CD4-positive, alpha-beta T cell treated with Interleukin-17A for 1 hour (primary cell): Measurements from ENCODE around the gene IQCE.
"Not testable (repeated sequence)": the region's sequence is repeated elsewhere in the genome, so short reads cannot be mapped to it uniquely, and the experiment has no call there.

Source experiments
- DNase-seq: peaks from one replicate; pipeline ENCODE4 v3.0.0-alpha.2; 2020

The IQCE gene

DNA sequence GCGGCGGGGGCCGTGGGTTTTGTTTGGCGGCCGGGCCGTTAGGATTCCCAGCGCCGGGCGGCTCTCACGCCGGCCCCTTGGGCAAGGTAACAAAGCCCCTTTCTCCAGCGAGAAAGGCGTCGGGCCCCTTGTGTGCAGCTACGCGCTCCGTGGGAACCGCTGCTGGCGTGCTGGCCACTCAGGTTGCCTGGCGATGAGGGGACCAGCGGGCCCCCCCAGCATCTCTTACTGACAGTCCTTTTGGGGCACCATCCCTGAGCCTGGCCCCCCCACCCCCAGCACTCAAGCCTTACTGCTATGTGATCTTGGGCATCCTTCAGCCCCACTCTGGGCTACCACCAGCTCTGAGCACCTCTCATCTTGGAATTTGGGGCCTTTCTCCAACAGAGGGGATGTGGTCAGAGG, 37.4 kb upstream of the IQCE start:
- no peak for DNase-seq

DNA sequence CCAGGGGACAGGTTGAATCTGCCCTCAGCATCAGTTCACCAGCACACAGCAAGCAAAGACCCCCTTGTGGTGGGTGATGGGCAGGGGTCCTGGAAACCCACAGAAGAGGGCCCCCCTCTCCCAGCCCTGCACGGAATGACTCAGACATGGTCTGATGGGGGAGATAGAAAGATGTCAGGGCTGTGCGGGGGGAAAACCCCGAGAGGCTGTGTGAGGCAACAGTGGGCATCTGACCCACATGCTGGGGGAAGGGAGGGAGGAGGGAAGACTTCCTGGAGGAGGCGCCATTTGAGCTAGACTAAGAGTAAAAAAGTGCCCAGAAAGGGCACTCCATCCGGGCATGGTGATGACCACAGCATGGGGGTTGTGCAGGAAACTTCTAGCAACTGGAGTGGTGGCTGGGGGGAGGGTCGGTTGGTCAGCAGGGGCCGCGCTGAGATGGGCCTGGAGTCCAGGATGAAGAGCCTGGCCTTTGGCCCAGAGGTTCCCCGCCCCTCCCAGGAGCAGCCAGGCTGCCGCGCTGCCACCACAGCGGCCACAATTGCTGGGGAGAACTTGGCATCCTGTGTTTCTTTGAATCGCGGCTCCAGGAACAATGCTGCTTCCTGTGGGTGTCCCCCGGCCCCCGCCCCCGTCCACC, 36.7 kb upstream of the IQCE start:
- peak; percentile 83 for DNase-seq

DNA sequence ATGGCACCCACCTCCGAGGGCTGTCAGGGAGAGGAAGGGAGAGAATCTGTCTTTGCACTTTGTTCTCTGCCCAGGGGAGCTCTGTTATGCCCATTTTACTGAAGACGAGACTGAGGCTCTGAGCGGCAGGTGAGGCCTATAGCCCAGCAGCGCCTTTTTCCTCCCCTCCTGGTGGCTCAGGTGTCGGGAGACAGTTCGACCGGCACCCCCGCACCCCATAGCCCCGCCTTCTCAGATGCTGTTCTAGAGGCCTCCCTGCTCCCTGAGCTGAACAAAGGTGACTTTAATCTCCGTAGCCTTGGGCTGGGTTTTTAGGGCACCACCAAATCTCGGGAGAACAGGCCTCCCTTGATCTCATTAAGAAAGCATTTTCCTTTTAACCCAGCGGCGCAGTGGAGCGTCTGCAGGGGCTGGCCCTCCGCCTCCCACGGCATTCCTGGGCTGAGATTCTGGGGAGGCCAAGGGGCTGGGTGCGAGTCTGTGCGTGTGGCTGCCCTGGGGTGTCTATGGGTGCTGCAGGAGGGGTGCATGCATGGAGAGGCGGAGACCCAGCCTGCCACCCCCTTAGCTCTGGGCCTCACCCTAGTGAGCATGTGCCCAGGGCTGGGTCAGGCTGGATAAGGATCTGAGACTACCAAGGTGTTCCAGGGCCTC, 35.9 kb upstream of the IQCE start:
- peak; percentile 34 for DNase-seq

DNA sequence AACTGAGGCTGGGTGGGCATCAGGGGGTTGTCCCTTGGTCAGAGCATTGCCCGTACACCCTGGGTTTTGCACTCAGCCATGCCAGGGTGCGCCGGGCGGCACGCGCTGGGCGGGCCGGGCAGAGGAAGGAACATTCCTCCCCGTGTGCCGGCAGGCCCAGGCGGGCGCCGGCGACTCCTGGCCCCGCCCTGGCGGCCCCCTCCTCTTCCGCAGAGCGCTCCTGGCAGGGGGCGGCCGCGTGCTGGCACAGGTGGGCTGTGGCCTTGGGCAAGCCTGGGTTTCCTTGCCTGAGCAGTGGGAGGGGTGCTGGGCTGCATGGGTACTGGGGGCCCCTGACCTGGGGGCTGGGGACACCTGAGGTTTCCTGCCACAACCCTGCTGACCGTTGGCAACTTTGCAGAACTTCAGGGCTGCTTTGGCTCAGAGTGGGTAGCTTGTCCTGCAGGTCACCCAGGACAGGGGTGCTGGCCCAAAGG, 35.3 kb upstream of the IQCE start:
- DNase-seq = no peak

DNA sequence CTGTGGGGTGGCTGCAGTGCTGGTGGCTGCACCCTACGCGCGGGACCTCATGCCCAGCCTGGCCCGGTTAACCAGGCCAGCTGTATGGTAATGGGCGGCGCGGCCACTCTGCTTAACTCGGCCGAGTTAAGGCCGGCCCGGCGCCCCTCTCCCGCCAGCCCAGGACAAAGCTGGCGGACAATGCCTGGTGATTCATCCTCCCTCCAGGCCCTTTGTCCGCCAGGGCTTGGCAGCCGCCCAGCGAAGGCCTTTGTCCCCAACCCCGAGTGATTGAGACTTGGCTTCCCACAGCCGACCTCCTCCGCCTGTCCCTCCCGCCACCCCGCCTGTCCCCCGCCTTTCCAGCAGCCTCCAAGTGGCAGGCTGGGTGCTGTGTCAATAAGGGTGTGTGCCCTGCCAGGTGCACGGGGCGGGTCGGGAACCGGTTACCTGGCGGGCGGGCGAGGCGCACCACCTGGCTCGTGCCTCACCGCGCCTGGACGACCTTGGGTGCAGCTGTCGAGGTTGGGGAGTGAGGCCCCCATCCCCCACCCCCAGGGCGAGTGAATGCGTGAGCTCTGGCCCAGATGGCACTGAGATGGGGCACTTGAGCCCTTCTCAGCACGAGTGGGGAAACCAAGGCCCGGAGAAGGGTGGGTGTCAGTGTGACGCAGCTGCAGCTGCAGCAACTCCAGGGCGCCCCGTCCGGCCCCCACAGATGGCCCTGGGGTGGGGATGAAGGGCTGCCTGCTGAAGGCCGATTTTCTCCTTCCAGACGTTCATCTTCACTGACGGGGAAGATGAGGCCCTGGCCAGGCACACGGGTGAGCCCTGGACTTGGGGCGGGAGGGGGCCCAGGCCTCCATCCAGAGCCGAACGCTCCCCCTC, 34.6 kb upstream of the IQCE start:
- no peak for DNase-seq

DNA sequence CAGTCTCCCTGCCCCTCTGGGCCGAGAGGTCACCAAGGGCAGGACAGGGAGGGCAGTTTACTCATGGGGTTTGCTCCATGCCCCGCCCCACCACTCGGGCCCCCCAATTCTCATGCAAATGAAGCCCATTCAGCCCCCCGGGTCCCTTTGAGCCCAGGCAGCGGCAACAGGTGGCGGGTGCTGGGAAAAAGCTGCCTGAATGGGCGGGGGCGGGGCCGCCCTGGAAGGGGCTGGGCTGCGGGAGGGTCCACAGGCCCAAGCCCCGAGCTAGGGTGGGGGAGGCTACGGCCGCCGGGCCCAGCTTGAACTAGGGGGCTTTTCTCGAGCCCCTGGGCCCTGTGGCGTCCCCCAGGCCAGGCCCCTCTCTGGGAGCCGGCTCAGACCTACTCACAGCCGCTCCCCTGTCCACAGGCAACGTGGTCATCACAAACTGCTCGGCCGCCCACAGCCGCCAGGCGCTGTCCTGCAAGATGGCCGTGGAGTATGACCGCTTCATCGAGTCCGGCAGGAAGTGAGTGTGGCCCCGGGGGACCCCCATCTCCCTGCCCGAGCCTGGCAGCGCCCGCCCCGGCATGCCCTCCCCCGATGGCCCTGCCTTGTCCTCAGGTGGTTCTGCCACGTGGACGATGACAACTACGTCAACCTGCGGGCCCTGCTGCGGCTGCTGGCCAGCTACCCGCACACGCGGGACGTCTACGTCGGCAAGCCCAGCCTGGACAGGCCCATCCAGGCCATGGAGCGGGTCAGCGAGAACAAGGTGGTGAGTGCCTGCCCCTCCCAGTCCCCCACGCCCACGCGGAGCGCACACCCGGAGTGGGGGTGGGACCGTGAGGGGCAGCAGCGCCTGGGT, 33.7 kb upstream of the IQCE start:
- no peak for DNase-seq

DNA sequence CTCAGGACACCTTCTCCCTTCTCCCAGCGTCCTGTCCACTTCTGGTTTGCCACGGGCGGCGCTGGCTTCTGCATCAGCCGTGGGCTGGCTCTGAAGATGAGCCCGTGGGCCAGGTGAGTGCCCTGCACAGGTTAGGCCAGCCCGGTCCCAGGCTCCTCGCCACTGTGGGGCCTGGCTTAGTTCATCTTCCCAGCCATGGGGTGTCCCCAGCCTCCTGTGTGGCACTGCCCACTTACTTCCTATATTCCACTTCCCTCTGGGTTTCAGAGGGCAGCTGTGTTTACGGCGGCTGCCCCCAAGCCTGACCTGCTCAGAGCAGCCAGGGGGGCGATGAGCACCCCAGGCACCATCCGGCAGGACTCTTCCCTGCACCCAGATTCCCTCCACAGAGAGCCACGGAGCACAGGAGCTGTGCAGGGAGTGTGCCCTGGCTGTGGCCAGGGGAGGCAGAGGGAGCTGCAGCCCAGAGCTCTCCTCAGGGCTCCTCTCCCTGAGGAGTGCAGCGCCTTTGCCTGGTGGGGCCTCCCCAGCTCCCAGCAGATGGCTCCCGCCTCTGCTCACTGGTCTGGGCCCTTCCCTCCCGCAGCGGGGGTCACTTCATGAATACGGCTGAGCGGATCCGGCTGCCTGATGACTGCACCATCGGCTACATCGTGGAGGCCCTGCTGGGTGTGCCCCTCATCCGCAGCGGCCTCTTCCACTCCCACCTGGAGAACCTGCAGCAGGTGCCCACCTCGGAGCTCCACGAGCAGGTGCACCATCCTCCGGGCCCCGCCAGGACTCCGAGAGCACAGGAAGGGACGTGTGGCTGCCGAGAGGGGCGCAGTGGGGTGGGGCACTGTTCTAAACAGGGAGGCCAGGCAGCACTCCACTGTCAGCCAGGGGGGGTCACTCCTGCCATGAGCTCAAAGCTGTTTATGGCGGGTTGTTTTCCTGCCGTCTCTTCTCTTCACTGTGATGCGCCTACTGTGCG, 32.8 kb upstream of the IQCE start:
- DNase-seq = no peak

DNA sequence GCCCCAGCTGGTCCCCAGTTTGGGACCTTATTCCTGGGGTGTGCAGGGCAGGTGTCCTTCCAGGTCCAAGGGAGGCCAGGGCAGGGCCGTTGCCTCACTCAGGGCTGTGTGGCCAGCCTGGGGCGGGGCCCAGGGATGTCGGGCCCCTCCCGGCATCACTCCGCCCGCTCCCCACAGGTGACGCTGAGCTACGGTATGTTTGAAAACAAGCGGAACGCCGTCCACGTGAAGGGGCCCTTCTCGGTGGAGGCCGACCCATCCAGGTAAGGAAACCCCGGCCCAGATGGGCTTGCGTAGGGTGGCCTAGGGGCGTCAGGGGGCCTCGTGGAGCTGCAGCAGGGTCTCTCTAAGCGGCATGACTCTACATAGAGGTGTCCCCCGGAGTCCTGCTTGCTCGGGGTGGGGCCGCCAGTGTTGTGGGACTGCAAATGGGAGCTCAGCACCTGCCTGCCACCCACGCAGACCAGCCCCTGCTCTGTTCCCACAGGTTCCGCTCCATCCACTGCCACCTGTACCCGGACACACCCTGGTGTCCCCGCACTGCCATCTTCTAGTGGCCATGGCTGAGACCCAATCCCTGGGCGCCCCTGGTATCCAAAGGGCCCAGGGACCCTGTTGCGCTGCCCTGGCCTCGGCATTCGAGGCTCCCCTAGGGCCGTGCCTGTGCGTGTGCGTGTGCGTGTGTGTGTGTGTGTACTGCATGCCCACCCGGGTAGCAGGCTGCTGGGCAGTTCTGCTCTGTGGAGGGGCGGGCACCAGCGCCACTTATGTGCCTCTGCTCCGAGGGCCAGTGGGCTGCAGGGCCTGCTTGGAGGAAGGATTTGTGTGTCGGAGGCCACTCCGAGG, 31.9 kb upstream of the IQCE start:
- DNase-seq = no peak

DNA sequence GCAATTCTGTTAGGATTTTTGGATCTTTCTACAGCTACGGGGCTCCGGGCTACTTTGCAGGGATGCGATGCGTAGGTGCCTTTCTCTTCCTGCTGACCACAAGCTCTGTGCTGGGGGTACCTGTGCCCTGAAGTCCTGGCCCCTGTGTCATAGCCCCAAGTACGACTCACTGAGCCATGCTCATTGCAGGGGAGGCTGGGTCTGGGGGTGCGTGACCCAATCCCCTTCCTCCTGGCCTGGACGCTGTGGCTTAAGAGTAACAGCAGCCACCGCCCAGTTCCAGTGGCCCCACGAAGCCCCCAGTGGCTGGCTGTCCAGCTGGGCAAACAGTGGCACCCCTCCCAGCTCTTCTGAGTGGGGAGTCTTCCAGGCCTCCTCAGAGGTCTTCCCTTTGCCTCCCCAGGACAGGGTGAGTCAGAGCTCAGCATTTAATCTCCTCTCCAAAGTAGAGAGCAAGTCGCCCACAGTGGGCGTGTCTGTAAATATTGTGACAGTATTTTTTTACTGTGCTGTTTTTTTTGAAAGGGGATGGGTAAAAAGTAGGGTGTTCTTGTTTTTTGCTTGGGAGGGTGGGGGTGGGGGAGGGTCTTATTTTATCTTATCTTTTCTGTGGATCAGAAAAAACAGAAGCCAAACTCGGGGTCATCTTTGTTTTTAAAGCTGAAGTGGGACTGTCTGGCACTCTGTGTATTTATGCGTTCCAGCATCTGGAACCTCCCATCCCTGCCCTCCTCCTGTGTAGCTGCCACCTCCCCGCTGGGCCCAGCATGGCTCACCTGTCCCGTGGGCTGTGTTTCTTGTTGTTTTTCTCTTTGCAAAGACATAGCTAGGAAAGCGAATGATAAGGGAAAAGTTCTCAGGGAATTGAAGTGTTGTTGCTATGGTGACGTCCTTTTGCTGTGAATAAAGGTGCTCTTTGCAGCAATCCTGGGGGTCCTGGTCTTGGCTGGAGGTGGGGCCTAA, 31.0 kb upstream of the IQCE start:
- peak; percentile 56 for DNase-seq

DNA sequence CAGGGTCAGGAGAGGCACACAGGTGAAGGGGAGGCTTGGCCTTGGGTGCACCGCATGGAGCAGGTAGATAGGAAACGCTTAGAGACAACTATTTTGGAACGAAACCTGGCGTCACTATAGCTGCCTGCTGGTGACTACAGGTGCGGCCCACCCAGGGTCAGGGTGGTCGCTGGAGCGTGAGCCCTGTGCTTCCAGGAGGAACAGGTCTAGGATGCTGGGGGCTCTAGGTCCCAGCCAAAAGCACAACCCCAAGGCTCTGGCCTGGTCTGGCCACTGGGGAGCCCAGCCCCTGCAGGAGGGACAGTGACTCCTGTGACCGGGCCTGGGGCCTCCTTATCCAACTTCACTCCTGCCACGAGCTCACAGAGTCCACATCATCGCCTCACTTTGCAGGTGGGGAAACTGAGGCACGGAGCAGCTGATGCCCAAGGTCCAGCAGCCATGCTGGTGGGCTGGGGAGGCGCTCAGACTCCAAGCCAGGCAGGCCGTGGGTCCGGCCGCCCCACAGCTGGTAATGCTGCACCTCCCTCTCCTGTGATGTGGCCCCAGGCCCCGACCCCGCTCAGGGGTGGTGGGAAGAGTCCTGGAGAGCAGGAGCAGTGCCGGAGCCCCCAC, 30.2 kb upstream of the IQCE start:
- no peak for DNase-seq

DNA sequence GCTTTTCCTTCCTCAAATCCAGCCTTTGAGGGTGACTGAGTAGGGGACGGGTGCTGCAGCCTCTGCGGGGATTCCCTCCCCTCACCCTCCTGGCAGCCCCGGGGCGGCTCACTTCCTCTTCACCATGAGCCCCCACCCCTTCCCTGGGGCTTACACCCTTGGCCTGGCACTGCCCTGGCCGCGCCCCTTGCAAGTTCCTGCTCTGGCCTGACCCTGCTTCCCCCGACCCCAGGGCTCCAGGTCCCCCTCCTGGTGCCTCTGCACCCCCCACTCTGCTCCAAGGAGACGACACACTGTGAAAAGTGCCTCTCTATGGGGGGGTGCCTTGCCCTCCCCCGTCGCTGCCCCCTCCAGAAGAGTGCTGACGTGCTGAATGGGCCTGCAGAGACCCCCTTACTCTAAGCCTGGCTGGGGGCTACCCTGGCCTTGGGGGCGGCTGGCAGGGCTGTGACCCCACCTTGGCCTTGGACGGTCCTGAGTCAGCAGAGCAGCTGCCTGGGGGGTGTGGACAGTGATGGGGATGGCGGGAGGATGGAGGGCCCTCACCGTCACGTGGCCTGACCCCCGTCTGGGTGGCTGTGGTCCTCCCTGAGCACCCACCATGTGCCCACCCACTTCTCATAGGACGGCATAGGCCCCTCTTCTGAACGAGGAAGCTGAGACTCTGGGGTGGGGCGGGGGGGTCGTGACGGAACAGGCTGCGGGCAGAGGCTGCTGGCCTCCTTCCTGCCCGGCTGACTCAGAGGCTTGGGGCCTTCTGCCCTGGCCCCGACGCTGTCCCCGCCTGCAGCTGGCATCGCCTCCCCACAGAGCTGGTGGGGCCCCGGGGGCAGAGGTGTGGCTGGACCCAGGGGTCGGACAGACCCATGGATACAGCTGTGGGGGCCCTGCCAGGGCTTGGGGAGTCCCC, 29.4 kb upstream of the IQCE start:
- DNase-seq = peak; percentile 74

DNA sequence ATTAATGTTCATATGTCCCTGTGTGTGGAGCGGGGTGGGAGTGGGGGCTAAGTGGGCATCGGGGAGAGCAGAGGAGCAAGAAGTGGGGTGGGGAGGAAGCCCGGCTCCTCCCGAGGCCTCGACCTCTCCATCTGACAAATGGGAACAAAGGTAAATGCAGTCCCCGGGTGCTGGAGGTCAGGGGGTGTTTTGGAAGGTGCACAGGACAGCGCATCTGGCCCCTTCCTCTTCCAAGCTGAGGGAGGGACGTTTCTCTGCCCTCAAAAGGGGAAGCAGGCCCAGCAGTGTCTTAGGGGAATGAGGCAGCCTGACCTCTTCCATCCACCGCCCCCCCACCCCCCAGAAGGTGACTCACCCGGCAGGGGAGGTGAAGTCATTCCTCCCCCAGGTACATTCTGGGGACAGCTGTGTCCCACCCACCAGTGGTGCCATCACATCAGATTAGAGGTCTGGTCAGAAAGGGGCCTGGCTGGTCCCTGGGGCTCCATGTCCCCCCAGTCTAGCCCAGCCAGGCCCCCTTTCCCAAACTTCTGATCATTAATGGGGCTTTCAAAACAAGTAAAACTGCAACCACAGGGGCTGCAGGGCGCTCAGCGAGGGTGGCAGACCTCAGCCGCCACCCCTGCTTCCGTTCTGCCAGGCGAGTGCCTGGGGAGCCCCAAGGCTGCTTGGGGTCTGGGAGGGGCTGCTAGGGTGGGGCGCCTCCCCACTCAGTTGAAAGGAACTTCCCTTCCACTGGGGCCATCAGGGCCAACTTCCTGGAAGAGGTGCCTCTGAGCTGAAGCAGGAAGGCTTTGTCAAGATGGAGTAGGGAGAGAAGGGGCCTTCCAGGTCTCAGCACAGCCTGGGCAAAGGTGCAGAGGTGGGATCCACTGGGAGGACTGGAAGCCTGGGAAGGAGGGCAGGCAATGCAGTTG, 28.4 kb upstream of the IQCE start:
- peak; percentile 85 for DNase-seq

DNA sequence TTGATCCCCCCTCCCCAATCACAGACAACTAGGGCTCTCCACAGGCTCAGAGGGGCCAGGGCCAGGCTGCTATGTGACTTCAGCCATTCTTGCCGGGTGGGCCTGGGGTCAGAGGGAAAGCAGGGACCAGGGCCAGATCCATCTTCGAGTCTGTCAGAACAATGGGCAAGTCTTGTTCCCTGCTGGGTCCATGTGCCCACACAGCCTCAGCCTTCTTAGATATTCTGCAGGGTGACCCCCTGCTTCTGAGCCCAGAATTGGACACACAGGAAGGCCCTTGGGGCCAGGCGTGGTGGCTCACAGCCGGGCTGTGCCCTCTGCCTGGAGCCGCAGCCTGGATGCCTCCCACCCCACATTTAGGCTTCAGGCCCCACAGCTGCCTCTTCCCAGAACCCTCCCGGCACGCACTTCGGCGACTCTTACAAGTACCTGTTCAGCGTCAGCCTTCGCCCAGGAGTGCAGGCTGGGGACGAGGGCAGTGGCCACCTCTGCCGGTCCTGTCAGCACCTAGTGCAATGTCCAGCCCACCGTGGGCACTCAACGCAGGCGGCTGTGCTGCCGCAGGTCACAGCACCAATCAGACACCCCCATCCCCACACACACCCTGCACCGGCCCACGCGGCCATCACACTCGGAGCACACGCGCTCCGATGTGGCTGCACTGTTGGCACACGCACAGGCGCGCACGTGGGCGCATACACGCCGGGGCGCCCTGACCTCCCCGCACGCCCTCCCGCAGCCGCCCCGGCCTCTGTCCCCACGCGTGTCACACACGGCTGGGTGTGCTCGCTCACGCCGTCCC, 27.6 kb upstream of the IQCE start:
- DNase-seq = not testable (repeated sequence)

DNA sequence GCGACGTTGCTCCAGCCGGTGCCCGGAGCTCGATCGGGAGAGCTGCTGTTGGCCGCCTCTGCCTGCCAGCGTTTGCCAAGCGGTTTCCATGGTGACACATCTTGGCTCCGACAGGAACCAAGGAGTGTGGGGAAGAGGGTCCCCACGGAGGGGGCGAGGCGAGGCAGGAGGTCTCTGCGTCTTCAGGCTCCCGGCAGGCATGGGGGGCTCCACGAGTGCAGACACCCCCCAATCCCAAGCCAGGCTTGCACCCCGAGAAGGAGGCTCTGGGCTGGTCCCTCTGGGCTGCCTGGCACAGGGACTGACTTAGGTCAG, 27.0 kb upstream of the IQCE start:
- not testable (repeated sequence) for DNase-seq

DNA sequence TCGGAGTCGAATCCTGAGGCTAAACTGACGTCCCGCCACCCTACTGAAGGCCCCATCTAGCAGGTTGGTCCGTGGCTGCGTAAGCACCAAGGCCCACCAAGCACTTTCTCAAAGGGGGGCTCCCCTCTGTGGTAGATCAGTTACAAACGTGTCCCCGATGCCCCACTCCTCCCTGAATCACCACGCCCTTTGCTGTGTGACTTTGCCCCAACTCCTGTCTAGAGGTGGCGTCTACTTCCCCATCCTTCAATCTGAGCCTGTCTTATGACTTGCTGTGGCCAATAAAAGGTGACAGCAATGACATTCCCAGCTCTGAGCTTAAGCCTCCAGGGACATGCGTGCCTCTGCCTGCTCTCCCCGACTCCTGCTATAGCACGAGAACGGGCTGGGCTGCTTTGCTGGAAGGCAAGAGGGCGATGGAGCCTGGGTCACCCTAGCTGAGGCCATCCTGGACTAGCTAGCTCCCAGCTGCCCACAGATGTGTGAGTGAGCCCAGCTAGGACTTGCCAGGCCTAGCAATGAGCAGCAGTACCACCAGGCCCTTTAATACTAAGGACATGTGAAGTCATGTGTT, 26.5 kb upstream of the IQCE start:
- DNase-seq = not testable (repeated sequence)

DNA sequence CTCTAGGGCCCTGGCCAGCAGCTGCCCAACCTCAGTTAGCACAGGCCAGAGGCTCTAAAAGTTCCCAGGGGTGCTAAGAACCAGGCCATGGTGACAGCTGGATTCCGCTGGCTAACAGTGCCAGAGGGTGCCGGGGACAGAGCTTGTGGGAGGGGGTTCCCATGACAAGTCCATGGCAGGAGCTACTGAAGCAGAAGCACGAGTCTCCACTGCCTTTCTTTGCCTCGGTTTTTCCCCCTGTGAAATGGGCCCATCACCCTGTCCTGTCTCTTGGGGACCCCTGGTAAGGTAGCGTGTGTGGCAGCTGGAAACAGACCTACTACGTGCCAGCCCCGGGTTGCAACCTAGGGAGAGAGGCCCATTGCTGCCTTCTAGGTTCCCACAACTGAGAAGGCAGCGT, 26.0 kb upstream of the IQCE start:
- not testable (repeated sequence) for DNase-seq
